Limb (tissue), 2 donors: ENCODE data around the gene PRTG.
"Not testable (repeated sequence)": the region's sequence is repeated elsewhere in the genome, so short reads cannot be mapped to it uniquely, and the experiment has no call there.

ENCODE experiments used
- DNase-seq, 2 donors: peaks; one replicate each; pipeline ENCODE4 v3.0.0-alpha.2; 2016; ENCODE audit errors: extremely low spot score in 2 of 2

The PRTG gene

DNA sequence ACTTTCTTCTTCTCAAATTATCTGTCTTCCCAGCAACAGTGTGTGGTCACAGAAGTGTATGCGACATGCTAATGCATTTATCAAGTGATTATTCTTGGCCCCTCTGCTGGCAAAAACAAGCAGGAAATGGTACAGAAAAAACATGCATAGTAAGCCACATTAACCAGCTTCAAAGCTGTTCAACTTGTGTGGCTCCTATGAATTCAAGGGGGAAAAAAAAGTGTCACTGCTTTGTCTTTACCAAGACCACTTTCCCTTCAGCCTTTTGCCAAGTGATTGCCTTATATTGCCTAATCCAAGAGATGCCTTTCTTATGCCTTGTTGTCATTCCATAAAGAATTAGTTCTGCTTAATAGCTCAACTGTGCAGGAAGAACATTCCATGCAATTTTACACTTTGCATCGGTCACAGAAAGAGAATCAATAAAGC lies 39.1 kb downstream of the PRTG start:
- DNase-seq = peak in 1 of 2 donors; percentile 18

DNA sequence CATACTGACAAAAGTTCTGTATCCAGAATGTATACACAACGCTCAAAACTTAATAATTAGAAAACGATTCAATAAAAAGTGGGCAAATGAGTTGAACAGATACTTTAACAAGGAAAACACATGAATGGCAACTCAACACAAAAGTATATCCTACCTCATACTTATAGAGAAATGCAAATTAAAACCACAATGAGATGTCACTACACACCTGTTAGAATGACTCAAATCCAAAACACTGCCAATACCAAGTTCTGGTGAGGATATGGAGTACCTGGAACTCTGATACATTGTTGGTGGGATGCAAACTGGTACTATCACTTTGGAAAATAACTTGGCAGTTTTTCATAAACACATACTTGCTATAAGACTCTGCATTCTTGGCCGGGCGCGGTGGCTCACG lies 42.1 kb downstream of the PRTG start:
- DNase-seq = no peak

DNA sequence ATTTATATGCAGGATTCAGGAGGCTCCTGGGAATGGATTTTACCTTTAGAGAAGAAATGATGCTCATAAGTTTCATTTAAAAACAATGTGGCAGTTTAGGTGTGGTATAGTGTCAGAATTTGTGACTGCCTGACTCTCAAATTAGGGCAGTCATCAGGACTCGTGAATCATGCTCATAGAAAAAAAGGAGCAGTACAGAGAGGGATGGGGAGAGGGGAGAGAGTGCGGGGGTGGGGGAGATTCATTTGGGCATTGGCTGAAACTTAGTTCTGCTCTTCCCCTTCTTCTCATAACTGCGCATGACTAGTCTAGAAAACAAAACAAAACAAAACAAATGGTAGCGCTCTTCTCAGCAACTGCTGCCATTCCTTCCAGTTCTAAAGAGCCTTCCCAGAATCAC lies 44.3 kb downstream of the PRTG start:
- no peak for DNase-seq

DNA sequence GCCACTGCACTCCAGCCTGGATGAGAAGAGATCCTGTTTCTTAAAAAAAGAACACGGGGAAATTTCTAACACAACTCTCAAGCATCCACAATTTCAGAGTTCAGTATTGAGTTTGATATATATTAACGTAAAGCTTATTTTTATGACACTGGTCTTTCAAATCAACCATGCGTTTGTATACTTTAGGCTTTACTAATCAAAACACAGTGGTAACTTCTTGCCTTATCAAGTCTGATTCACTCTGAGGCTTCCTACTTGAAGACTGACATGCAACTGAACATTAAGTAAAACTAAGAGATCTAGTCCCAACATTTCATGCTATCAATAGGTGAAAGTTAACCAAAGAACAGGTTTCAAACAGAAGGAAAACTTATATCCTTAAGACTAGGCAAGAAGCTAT lies 46.7 kb downstream of the PRTG start:
- DNase-seq = no peak

DNA sequence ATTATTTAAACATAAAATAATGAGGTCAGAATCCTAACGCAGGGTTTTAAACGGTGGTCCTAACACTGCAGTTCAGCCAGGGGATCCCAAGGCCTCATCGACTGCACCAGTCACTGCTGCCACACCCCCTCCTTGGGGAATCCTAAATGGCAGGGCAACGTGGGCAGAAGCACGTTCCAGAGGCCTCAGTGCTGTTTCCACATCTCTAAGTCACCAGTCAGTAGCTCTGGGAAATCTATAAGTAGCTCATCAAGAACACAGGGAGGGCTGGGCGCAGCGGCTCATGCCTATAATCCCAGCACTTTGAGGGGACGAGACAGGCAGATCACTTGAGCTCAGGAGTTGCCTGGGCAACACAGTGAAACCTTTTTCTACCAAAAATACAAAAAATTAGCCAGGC lies 47.5 kb downstream of the PRTG start:
- peak in 1 of 2 donors; percentile 38 for DNase-seq

DNA sequence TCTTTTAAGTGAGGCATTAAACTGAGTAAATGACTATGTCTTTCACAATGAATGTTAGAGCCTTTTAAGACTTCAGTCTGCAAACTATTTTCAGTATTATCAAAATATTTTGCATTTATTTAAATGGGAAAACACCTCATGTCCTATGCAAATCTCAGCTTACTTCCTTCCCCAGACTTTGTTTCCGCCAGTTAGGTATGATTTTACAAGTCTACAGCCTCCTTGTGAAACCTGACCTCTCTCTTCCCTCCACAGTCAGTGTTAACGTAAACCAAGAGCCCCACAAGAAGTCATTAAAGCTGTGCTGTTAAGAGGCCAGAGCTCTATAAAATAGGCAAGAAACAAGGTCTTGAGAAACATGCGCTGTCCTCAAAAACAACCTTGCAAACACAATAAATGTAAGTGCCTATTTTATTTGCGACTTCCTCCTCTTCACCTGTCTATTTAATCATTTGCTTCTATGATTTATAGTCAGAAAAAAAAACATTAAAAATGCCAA lies 48.3 kb downstream of the PRTG start:
- peak in 1 of 2 donors; percentile 14 for DNase-seq

DNA sequence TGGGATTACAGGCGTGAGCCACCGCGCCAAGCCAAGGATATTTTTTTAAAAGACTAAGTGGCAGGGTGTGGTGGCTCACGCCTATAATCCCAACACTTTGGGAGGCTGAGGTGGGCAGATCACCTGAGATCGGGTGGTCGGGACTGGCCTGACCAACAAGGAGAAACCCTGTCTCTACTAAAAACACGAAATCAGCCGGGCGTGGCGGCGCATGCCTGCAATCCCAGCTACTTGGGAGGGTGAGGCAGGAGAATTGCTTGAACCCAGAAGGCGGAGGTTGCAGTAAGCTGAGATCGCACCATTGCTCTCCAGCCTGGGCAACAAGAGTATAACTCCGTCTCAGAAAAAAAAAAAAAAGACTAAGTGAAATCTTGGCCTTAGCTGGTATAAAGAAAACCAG lies 49.8 kb downstream of the PRTG start:
- not testable (repeated sequence) for DNase-seq

DNA sequence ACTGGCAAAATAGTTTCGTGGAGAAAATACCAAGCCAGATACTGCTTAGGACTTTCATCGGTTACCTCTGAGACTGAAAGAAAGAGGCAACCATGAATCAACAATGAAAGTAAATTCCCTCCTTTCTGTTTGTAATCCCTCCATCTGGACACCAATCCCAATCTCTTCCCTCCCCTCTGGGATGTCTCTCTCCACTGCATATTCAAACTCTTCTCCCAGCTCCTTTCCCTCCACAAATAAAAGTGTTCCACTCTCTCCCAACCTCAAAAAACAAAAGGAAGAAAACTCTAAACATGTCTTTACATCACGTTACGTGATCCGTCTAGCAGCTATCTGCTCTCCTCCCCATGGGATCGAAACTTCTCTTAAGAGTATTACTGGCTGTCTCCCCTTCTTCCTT lies 55.2 kb downstream of the PRTG start:
- no peak for DNase-seq

DNA sequence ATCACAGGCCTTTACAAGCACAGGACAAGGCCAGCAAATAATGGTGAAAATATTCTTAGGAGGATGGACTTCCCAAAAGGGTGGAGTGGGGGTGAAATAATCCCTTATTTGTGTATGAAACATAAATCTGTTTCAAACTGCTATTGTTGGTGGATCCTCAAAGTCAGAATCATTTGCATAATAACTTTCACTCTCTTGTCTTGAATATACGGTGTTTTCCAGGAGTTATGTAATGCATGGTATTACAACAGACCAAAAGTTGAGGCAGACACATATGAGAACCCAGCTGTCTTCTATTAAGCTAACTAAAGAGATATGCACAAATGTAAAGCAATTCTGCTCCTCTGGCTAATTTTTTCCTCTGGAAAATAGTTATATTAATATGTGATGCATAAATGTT lies 57.7 kb downstream of the PRTG start:
- DNase-seq = no peak

DNA sequence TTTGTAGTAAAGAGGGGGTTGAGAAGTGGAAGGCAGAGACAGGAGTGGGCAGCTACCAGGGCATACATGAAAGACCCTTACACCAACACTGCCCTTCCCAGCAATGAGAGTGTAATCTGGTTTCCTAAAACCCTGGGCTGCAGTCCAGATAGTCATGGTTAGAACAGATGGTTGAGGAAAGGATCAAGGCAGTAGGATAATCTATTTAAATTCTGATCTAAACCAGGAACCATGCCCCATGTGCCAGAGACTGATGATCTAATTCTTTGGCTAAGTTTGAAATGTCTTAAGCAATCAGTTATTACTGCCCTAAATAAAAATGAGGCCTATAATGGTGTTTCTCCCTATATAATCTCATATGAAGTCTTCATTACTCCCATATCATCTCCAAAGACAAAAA lies 59.6 kb downstream of the PRTG start:
- DNase-seq = no peak

DNA sequence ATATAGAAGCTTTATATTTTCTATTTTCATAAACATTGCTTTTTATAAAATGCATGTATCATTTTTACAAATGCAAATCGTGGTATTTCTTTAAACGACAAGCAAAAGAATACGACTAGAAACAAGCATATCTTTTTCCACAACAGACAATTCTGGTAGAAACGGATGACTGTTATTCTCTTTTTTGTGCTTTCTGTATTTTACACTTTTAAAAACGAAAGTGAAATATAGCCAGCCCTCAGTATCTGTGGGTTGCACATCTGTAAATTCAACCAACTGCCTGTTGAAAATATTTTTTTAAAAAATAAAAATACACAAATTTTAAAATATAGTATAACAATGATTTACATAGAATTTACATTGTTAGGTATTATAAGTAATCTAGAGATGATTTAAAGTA lies 61.3 kb downstream of the PRTG start:
- DNase-seq = no peak

DNA sequence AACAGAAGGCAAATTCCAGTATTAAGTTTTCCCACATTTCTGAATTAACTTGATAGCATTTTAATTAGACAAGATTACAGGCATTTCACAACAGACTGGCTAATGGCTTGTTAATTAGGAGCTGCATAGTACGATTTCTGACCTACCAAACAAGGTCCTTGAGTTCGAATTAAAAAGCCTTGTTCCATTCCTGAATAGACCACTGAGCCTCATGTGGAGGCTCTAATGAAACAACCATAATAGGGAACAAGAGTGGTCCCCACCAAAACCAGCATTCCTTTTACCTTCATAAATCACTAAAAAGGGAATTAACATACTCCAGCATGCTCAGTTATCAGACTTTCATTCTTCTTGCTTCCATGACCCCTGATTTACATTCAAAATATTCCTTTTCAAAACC lies 66.4 kb downstream of the PRTG start:
- no peak for DNase-seq

DNA sequence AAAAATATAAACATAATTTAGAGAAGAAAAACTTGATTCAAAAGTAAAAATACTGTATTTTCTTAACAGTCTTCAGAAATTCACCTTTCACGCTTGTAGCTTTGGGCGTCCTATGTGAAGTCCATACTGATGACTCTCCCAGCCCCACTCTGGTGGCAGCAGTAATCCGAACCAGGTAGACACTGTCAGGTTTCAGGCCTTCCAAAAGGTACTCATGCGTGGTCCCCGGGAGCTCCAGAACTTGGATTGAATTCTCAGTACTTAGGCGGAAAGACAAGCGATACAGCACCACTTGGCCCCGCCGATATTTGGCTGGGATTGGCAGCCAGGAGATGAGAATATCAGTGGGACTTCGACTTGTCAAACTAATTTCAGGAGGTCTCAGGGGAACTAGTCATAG lies 69.7 kb downstream of the PRTG start:
- DNase-seq = no peak

DNA sequence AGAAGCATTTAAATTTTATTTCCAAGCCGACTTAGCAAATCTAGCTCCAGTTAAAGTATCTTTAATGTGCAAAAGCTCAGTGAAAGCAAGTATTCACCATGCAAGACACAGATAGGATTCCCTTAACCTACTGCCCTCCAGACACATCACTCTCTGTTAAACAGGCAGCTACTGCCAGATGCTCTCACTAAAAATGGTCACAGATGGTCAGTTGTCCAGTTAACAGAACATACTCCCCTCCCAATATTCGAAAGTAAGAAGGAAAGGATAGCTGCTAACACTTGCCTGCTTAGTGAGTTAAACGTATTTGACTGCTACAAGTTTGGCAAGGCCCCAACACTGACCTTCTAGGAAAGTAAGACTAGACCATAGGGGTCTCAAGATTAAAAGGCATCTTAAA lies 73.7 kb downstream of the PRTG start:
- DNase-seq = no peak

DNA sequence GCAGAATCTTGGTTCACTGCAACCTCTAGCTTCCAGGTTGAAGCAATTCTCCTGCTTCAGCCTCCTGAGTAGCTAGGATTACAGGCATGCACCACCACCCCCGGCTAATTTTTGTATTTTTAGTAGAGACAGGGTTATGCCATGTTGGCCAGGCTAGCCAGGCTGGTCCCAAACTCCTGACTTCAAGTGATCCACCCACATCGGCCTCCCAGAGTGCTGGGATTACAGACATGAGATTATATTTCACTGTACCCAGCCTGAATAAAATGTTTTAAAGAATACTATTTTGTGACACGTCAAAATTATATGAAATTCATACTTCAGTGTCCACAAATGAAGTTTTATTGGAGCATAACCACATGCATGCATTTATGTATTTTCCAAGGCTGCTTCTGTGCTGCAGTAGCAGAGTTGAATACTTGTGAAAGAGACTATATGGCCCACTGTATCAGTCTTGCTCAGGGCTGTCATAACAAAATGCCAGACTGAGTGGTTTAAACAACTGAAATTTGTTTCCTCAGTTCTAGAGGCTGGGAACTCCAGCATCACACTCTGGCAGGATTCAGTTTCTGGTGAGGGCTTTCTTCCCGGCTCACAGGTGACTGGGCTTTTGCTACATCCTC lies 77.2 kb downstream of the PRTG start:
- DNase-seq = no peak

DNA sequence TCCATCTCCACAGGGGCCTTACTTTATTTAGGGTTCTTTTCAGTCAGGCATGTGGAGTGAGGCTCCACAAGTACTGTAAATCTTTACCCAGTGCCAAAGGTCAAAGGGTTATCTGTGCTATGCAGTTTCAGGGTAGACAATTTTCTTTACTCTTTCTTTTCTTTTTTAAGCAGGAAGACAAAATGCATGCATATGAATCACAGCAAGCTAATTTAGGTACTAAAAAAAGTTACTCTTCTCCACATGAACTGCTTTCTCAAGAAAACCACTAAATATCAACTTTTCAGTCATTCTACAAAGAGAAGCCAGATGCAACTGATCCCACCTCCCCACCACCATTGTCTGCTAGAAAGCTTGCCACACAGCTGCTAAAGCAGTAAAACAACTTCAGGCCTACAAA lies 81.5 kb downstream of the PRTG start:
- DNase-seq = no peak

DNA sequence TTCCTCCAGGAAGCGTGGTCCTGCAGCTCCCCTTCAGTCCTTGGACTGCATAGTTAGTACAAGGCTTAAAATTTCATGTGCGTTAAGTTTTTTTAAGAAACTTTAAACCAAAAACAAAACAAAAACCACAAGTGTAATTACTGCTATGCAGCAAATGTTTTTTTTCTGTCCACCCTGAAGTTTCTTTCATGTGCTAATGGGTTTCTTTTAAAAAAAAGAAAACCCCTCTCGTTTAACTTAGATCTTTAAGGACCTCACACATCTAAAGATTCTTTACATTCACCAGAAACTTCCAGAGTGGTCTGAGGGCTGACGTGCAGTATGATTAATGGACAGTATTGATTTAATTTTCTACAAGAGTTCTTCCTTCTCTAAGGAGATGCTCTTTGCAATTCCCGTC lies 82.8 kb downstream of the PRTG start:
- no peak for DNase-seq

DNA sequence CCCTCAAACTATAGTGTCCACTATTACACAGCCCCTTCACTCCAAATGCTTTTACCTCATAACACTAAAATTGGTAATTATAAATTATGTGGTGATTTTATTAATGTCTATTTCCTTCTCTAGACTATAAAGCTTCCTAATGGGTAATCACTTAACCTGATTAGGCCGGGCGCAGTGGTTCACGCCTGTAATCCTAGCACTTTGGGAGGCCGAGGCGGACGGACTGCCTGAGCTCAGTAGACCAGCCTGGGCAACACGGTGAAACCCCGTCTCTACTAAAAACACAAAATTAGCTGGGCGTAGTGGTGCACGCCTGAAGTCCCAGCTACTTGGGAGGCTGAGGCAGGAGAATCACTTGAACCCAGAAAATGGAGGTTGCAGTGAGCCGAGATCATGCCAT lies 83.5 kb downstream of the PRTG start:
- no peak for DNase-seq

DNA sequence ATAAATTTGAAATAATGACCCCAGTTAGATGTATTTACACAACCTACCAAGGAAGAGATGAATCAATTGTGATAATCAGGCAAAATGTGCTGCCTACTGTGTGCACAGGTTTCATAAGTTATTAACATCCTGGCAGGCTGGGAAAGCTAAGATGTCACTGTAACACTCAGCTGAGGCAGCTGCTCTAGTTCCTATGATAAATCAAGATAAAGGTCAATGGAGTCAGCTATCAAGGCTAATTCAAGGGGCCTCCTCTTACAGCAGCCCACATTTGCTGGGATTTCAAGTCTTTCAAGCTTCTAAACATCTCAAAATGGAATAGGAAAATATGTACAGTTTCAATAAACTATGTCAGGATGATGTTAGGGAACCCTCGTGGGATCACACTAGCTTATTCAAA lies 84.1 kb downstream of the PRTG start:
- no peak for DNase-seq

DNA sequence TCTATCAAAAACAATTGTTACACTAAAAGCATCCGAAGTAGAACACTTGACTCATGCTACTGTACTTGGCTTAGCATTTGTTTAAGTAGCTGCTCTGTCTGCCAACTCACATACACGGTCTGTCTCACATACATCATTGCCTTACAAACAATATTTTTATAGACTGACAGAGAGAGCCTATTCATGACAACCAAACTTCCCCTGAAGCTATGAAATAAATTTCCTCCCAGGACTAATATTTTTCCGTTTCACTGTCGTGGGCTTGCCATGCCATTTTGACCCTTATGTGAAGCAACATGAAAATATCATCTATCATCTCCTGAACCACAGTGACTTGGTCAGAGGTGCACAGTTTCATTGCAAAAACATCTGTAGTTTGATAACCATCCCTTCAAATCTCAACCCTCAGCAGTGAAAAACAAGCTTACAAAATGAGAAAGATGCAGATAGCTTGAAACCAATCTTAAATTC lies 88.4 kb downstream of the PRTG start:
- no peak for DNase-seq

DNA sequence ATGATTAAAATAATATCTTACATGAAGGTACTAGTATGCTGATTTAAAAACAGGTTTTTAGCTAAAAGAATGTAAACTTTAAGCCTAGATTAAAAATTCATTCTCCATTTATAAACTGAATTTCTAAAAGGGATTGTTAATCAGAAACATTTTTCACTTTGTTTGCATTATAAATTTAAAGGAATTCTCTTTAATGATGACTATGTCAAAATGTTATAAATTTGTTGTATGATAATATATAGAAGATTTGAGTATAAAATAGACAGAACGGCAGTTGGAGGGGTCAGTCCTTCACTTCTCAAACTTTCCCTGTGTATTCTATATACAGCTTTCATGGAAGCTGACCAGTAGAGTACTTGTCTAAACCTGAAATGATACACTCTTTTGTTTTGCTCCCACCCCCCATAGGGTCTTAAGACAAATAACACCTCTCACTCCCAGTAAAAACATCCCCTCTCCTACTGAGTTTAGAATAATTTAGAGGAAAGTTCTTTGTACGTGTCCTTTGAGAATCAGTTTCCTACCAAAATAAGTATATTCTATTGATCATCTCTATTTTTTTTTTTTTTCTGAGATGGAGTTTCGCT lies 90.0 kb downstream of the PRTG start:
- no peak for DNase-seq

DNA sequence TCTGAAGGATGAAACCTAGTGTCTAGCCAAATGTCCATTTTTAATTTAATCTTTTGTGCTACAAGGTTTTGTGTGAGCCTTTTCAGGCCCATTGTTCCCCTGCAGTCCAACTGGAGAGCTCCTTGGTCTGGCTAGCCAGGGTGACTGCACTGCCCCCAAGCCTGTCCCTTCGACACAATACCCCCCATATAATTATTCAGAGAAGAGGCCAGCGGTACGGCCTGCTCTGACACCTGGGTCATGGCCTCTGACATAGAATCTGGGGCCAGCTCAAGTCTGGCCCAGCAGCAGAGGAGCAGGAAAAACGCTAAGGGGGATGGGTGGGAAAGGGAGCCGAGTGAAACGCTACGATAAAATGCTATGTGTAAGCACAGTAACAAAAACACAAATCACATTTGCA lies 90.6 kb downstream of the PRTG start:
- no peak for DNase-seq

DNA sequence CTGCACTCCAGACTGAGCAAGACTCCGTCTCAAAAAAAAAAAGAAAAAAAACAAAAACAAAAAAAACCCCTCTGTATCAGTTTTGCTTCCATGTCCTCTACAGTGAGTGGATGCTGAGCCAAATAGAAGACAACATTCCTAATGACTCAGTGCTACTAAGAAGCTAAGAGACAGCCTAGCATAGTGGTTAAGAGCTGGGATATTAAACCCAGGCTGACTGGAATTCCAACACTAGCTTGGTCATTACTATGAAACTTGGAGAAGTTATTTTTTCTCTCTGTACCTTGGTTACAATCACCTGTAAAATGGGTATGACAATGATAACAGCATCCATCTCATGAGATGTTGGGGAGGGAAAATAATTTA lies 93.9 kb downstream of the PRTG start:
- DNase-seq = no peak

DNA sequence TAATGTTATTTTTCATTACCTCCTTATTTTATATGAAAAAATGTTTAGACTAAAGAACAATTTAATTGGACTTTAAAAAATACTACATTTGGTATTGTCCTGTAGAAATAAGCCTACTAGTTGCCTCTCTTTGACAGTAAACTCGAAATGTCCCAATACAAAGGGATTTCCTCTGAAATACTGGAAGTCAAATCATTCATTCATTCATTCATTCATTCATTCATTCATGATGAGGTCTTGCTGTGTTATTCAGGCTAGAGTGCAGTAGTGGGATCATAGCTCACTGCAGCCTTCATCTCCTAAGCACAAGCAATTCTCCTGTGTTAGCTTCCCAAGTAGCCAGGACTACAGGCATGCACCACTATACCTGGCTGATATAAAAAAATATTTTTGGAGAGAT lies 104.2 kb downstream of the PRTG start:
- DNase-seq = no peak
